ENCODE data around the gene RANBP17.

Gene RANBP17

GRCh38 chr5:171268700-171269620 lies 407.1 kb downstream of the RANBP17 start:
- no peak overlapping the region for H3K4me2 ChIP-seq (ENCODE audit: low read length)
- no peaks in the 10 kb centered on the region for H3K79me2 ChIP-seq
- no peak overlapping the region for H2AFZ ChIP-seq
- no peaks in the 10 kb centered on the region for H3K36me3 ChIP-seq (ENCODE audit: control insufficient read depth, insufficient read depth, low read length)
- no peak overlapping the region for H3K9ac ChIP-seq
- H3K4me1 ChIP-seq, result no peaks in the 10 kb centered on the region
- H3K27ac ChIP-seq, result no peak overlapping the region
- H3K9me3 ChIP-seq (ENCODE audit: control insufficient read depth, low read length), result no peaks in the 10 kb centered on the region
- no peak for TF ChIP-seq CTCF (IDR thresholded peaks at IDR 0.05)
- H3K4me3 ChIP-seq (ENCODE audit: low read depth, low read length), result no peak overlapping the region
- H3K27me3 ChIP-seq (ENCODE audit: control insufficient read depth, insufficient read depth, low read length), result no peaks in the 10 kb centered on the region

- H3K4me3 ChIP-seq (ENCODE audit: low read depth, low read length), result no peak overlapping the region
- H2AFZ ChIP-seq, result no peak overlapping the region
- no peaks in the 10 kb centered on the region for H3K9me3 ChIP-seq (ENCODE audit: control insufficient read depth, low read length)
- no peak overlapping the region for H3K27ac ChIP-seq
- H3K27me3 ChIP-seq (ENCODE audit: control insufficient read depth, insufficient read depth, low read length), result no peaks in the 10 kb centered on the region
- H3K4me1 ChIP-seq, result no peaks in the 10 kb centered on the region
- no peaks in the 10 kb centered on the region for H3K79me2 ChIP-seq
- H3K36me3 ChIP-seq (ENCODE audit: control insufficient read depth, insufficient read depth, low read length), result no peaks in the 10 kb centered on the region
- no peak overlapping the region for H3K9ac ChIP-seq
- TF ChIP-seq CTCF (IDR thresholded peaks at IDR 0.05), result no peak
- H3K4me2 ChIP-seq (ENCODE audit: low read length), result no peak overlapping the region
These were observed 407.9 kb downstream of the RANBP17 start for GRCh38 chr5:171269717-171270116.

GRCh38 chr5:171270136-171270535 lies 408.3 kb downstream of the RANBP17 start:
- Histone ChIP-seq H2AFZ (no peak overlapping the region), H3K27ac (no peak overlapping the region), H3K36me3 (ENCODE audit: control insufficient read depth, insufficient read depth, low read length) (no peaks in the 10 kb centered on the region), H3K4me3 (ENCODE audit: low read depth, low read length) (no peak overlapping the region), H3K9me3 (ENCODE audit: control insufficient read depth, low read length) (no peaks in the 10 kb centered on the region), H3K27me3 (ENCODE audit: control insufficient read depth, insufficient read depth, low read length) (no peaks in the 10 kb centered on the region), H3K9ac (no peak overlapping the region), H3K79me2 (no peaks in the 10 kb centered on the region), H3K4me1 (no peaks in the 10 kb centered on the region), H3K4me2 (ENCODE audit: low read length) (no peak overlapping the region)
- no peak for TF ChIP-seq CTCF (IDR thresholded peaks at IDR 0.05)

- no peaks in the 10 kb centered on the region for H3K4me1 ChIP-seq
- H3K36me3 ChIP-seq (ENCODE audit: control insufficient read depth, insufficient read depth, low read length), result no peaks in the 10 kb centered on the region
- no peak for TF ChIP-seq CTCF (IDR thresholded peaks at IDR 0.05)
- no peaks in the 10 kb centered on the region for H3K27me3 ChIP-seq (ENCODE audit: control insufficient read depth, insufficient read depth, low read length)
- H3K4me2 ChIP-seq (ENCODE audit: low read length), result no peak overlapping the region
- no peaks in the 10 kb centered on the region for H3K9me3 ChIP-seq (ENCODE audit: control insufficient read depth, low read length)
- no peak overlapping the region for H3K9ac ChIP-seq
- no peak overlapping the region for H2AFZ ChIP-seq
- H3K4me3 ChIP-seq (ENCODE audit: low read depth, low read length), result no peak overlapping the region
- no peaks in the 10 kb centered on the region for H3K79me2 ChIP-seq
- H3K27ac ChIP-seq, result no peak overlapping the region
These were observed 410.0 kb downstream of the RANBP17 start for GRCh38 chr5:171271798-171272197.
